ENCODE results near the gene LTBP2.

Gene LTBP2

DNA sequence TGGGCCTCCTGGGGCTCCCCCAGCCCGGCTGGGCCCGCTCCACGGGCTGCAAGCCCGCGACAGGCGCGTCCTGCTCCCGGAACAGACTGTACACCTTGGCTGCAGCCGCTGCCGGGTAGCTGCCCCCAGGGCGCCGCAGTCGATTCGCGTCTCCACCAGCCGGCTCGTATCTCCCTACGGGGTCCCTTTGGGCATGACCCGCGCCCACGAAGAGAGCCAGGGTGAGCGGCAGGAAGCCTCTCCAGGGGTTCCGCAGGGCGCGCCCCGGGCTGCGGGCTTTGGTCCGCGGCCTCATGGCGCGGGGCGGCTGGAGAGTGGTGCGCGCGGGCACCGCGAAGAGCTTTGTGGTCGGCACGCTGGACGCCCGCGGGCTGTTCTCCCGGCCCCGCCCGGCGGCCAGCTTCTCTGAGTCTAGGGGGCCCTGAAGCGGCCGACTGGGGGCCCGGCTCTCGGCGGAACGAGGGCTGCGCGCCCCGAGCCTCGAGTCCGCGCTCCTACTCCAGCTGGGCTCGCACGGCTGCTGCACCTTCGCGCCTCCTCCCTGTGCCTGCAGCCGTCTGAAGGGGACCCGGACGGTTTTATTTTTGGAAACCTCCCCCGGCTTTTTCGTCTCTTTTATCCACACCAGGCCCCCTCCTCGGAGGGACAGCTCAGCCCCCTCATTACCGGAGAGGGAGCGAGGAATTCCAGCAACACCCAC, at the start of gene LTBP2:
Gene LTBP2 (minus strand): TSS at position 588 of the 700 bp plus-strand sequence. CDS start 293 bp downstream, at position 295.
- DNase-seq (ENCODE audit: low spot score): peak; percentile 43

DNA sequence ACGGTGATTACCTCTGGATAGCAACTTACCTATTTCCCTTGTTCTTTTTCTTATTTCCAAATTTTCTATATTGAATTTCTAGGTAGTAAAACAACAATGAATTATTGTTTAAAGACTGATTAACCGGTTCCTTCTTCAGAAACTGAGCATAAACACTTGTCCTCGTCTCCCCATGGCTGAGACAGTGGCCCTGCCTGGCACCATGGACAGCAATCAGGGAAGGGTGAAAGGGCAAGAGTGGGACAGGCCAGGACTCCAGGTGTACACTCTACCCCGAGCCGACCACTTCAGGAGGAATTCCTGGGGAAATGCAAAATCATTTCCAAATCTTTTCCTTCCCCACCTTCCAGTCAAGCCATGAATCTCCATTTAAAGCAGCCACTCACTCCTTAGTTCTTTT, 48.8 kb upstream of the LTBP2 start:
- DNase-seq (ENCODE audit: low spot score): no peak

DNA sequence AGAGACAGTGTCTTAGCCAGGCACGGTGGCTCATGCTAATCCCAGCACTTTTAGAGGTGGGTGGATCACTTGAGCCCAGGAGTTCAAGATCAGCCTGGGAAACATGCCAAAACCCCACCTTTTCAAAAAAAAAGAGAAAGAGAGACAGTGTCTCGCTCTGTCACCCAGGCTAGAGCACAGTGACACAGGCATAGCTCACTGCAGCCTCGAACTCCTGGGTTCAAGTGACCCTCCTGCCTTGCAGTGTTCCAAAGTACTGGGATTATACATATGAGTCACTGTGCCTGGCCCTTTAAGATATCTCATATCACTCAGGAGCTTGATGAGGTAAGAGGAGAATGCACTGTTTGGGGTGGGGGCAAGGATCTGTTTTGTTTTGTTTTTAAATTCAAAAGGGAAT, 48.1 kb upstream of the LTBP2 start:
- DNase-seq (ENCODE audit: low spot score): peak; percentile 25

DNA sequence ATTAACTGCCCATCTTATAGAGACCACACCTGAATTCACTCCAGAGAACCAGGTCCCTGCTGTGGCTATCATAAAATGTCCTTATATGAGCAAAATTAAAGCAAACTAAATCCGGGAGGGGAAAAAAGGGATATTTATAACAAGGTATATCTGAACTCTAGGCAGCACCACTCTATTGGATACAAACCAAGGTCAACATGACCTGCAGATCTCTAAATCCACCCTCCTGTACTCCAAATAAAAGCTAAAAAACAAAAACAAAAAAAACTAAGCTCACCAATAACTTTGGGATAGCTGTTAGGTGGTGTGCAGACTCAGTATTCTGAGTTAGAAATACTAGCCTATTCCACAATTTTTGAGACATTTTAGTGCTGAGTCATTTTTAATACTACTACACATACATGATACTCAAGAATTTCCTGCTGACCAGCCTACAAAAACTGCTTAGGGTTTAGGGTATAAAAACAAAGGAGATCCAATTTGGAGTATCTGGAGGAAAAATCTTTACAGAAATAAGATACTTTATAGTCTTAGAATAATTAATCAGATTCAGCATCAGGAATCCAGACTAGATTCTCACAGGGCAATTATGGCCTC, 46.6 kb upstream of the LTBP2 start:
- DNase-seq (ENCODE audit: low spot score): peak; percentile 22

DNA sequence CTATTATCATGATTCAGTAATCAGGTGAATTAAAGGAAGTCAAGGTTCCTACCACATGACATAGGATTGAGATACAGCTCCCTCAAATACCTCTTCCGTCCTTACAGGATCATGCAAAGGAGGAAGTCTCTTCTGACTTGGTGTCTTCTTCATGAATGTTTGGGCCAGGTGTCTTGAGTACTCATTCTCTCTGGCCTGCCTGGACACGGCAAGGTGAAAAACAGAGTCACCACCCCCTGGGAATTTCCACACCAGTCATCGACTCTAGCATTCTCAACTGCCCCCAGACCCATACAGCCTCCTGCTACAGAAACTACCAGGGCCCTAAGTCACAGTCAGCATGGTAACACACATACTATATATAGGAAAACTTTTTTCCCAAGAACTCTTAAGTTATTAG, 44.9 kb upstream of the LTBP2 start:
- DNase-seq (ENCODE audit: low spot score): no peak

DNA sequence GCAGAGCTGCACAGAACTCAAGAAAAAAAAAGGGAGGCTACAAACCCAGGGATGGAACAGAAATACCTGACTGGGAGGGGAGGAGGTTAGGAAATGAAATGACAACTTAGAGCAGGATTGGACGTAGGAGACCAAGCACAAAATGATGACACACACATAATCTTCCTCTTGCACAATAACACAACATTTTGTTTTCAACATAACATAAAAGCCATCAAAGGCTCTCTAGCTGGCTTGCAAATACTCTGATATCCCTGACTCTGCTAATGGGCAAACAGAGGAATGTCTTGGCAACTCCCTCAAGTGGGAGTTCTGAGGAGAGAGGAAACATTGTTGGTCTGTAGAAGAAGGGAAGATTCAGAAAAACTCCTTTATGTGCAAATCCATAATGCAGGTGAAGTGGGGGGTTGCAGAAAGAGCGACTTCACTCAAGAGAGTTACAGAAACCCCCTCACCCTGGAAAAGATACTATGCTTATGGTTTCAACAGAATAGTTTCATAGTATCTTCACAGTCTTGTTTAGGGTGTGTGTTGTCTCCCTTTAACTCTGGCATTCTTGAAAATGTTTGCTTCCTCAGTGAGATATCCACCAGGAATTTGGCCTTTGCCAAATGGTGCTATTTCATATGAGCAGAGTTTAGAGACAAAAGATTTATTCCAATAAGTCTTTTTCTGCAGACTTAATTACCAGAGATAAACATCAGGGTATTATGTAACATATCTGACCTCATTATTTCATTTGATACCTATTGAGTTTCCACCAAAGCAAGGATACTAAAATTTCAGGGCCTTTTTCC, 43.8 kb upstream of the LTBP2 start:
- DNase-seq (ENCODE audit: low spot score): no peak

DNA sequence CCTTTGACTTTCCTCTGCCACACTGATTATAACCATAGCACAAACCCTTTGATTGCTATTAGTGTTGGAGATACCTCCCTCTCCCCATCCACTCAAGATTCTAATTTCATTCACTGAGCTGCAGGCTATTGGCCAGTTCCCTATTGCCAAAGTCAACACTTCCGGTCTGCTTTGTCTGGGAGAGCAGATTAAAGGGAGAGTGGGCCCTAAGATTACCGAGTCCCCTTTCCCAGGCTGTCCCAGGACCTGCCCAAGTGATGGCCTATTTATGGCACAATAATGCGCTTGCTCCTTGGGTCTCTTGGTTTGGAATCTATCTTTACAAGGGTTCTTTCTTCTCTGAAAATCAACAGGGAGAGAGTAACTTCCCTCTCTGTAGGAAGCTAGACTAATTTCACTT, 42.9 kb upstream of the LTBP2 start:
- DNase-seq (ENCODE audit: low spot score): no peak

DNA sequence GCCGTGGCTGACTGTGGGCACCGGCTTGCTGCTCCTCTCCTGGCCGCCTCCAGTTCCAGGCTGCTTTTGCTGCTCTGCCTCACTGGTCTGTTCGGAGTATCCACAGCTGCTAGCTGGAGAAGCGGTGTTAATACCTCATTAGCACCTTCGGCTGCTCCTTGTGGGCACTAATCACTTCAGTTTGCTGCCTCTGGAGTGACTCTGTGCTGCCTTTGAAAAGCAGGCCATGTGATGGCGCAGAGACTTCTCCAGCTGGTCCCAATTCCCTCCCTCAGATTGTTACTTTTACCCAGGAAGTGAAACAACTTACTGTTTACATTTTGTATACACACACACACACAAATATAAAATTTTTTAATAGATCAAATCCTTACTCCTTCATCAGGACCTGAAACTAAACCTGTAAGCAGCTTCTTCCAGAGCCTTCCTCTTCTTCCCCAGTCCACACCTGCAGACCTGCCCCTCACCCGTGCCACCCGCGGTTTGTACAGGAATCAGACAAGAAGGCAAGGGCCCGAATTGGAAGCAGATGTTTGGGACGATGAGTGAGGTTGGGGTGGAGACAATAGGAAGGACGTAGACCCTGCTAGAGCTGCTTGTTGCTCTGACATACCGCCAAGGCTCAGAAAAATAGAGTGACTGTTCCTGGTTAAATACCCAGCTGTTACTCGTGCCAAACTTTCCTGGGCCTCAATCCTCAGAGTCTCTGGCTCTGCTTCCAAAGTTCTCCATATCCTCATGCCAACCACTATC, 41.5 kb upstream of the LTBP2 start:
- DNase-seq (ENCODE audit: low spot score): no peak

DNA sequence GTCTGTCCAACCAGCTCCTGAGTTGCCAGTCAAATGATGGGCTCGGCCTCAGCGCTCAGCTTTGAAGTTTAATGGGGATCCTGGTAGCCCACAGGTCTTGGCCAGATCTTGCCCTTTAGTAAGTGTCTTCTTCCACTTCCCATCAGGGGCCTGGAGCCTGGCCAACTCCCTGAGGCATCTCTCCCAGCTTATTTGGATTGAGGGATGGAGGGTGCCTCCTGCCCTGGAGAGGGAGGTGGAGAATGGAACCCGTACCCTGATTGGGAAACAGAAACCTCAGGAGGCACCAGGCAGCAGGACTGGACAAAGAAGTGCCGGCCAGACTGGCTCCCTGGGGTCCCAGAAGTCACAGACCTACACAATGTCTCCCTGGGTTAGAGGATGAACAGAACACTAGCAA, 40.5 kb upstream of the LTBP2 start:
- DNase-seq (ENCODE audit: low spot score): no peak

DNA sequence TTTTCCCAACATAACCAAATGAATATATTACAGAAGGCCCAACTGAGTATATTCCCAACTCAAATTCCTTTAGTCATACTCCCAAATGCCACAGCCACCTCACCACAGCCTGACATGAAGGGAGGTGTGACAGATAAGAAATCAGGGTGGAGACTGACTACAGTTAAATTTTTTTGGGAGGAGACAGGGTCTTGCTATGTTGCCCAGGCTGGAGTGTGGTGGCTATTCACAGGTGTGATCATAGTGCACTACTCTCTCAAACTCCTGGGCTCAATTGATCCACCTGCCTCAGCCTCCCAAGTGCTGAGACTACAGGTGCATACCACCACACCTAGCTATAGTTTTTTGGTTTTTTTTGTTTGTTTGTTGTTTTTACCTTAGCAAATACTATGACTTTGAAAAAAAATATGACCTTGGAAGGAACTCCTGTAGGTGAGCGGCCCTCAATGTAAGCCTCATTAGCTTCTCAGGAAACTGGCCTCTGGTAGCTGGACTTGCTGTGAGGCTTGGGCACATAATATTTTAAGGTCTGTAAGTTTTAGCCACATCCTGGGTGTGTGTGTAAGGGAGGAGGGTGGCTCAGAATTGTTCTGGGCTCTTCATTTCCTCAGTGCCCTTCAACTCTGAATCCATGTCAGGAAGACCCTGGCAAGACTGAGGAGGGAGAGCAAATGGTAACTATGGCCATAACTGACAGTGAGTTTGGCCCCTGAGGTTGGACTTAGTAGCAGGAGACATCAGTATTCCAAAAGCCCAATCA, 39.1 kb upstream of the LTBP2 start:
- DNase-seq (ENCODE audit: low spot score): no peak

DNA sequence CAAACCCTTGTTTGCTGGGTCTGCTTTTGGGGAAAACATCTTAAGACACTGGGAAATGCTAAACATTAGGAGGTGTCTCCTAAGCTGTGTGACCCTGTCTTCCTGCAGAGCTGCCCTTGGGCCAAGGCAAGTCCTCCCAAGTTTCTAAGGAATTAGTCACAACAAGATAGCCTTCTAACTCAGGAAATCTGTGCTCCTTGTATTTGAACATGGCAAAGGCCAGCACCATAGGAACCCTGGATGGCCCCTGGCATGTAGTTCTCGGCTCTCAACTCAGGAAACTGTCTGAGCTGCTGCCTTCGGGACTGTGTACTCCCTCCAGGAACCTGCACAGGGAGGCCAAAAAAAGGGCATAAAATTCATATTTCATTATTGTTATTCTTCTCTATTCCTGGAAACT, 37.6 kb upstream of the LTBP2 start:
- DNase-seq (ENCODE audit: low spot score): peak; percentile 53

DNA sequence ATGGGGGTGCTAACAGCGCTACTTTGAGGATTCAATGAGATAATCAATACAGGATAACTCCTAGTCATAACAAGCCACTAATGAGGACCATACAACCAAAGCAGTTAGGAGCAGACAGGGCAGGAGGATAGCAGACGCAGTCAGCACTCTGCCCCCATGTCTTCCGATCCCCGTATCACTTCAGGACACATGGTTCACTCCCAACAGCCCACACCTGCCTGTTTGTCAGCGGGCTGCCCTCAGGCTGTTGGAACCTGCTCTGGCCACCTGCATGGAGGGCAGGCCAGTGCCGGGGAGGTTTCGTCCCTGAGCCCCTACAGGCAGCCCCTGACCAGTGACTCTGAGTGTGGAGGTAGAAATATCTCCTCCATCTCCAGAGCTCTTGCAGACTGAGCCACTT, 37.1 kb upstream of the LTBP2 start:
- no peak for DNase-seq (ENCODE audit: low spot score)

DNA sequence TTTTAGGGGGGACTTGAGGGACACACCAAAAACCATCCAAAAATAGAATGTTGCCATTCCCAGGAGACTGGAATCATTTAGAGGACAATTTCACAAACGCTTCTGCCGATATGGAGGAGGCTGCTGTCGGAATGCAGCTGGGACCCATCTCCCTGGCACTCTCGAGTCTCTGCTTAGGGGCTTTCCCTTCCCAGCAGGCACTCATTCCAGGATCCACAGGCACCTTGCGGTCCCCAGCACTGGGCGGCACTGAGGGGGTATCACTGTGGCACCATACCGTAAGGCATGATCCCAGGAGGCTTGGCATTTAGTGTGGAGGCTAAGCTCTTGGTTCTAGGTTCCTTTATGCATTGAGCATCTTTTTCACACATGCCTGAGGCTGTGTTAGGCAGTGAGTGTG, 36.6 kb upstream of the LTBP2 start:
- no peak for DNase-seq (ENCODE audit: low spot score)

DNA sequence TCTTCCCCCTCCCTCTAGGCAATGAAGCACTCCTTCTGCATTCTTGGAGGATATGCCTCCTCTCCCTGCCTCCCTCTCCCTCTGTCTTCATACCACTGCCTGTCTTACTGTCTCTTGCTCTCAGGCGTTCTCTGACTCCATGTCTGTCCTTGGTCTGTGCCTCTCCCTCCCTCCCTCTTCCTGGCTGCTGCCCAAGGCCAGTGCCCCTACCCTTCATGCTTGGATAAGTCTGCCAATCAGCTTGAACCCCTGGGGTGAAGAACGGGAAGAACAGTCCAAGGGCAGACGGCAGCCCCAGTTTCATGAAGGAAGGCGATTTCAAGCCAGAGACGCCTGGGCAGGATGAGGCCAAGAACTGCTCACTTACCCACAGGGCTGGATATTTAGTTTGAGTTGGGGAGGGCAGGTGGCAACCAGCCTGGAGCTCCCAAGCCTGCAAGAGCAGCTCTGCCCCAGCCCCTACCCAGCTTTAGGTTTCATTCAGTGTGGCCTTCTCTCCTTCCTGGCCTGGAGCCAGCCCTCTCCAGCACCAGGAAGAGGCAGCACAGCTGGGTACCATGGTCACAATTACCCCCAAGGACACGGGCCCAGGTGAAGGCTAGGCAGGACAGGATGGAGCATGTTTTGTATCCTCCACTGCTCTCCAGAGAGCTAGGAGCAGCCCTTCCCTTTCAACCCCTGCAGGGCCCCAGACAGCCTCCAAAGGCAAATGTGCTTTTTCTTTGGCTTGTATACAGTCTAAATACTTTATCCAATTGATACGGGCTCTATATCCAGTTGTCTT, 35.8 kb upstream of the LTBP2 start:
- peak; percentile 71 for DNase-seq (ENCODE audit: low spot score)

DNA sequence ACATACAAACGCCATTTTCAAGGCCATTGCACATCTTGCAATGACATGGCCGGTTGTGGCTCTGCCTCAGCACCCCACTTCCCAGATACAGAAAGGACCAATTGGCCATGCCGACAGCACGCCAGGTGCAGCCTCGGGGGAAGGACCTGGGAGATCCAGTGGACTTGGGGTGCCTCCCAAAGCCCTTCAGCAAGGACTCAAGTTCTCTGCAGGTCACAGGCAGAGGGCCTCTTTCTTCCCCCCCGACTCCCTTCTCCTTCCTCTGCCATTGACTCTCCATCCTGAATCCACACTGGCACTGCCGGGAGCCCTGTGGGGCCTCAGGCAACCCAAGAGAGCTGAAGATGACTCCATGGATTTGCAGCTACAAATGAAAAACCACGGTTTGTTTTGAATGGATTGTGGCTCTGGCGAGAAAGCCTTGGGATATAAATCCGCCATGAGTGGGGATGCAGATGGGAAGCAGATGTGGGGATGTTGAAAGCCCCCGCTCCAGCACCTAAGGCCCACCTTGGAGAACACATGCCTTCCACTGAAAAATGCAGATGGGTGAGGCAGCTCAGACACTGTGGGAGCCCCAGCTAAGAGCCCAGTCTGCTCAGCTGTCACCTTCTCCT, 35.1 kb upstream of the LTBP2 start:
- no peak for DNase-seq (ENCODE audit: low spot score)

DNA sequence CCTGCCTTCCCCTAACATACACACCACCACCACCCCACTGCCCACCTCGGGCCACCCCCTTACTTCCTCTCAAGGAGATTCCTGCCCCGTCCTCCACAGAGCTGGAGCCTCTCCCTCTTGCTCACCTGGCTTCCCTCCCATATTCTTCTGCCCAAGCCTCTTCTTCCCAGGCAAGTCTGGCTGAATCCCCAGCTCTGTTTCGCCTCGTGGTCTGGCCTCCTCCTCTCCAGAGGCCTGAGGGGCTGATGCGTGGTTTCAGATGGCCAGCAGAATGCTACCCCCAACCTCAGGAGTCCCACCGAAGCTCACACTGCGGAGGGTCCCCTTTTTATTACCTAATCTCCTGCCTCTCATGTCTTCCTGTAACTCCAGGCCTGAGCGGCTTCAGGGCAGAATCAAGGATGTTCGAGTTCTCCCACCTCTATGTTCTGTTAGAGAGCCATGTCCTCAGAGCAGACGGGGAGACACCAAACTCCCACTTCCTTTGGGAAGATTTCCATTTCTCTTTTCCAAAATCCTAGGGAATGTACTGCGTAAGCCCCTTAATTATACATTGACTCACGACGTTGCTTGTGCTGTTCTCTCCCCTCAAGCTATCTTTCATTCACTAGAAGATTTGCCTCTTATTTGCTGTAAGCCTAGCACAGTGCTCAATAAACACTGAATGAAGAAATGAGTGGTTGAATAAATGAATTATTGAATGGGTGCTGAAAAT, 33.9 kb upstream of the LTBP2 start:
- DNase-seq (ENCODE audit: low spot score): no peak

DNA sequence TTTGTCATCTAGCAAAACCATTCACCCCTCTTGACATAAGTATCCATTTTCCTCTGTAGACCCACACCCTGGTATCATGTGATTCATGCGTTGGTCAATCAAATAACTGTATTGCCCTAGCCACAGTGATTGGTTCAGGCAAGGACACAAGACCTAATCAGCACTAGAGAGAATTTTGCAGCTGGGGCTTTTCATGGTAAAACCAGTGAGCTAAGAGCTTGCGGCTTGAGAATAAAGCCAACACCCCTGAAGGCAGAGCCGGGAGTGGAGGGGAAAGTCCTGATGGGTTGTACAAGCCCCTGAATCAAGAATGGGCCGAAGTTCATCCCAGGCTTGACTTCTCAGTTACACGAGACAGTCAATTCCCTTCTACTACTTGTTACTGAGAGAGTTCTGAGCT, 33.2 kb upstream of the LTBP2 start:
- no peak for DNase-seq (ENCODE audit: low spot score)

DNA sequence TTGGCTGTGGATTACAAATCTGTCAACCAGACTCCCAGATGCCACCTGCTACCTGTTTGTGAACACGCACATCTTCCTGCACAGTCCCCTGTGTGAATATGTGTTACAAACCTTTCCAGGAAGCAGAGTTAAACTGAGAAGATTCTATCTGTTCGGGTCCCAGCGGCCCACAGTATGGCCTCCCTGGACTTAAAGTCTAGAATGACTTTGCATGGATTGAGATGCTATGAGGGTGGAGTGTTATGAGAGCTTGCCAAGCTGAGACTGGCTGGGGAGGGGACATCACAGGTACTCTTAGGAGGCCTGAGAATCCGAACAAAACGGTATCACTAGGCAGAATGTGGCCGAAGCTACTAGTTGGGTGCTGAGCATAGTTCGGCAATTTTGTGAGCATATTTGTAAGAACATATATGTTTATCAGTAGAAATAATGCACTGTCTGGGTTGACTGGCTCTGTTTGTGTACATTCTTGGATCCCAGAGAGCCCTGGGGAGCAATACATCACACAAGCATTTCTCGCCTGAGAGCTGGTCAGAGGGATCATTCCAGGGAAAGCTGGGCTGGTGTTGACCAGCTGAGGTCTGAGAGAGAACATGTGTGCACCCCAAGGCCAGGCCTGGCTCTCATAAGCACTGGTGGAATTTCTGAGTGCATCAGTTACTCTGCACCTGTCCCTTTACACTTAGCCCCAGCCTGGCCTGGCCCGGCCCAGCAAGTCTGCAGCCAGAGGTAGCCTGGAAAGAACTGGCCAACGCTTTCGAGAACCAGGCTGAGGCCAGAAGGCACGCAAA, 29.8 kb upstream of the LTBP2 start:
- DNase-seq (ENCODE audit: low spot score): no peak

DNA sequence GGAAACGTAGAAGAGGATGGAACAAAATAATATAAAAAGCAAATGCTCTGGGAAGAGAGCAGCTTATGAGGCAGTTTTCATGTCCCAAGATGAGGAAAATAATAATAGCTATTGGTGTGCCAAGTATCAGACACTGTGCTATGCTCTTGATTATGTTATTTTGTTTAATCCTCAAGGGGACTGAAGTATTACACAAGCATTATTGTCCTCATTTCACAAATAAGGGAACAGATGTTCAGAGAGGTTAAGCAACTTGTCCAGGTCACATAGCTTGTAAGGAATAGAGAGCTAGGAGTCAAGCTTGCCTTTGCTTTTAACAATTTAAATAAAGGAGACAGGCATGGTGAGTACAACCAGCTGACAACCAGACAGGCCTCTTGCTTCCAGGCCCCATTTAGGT, 26.9 kb upstream of the LTBP2 start:
- no peak for DNase-seq (ENCODE audit: low spot score)

Data from kidney tubule cell (primary cell).